ENCODE measurements around the gene APBA1. TPM values are rescaled to one million over a fixed set of nuclear protein-coding genes. Genes with fewer than 3 reads are reported as not detected.

Gene APBA1
- total RNA-seq (1 to 10 TPM in 1 of 2 experiments, under 1 TPM in 1; 0.47 to 1.4 TPM), total RNA-seq (0 to 5.0 (median 1.4) reads per million in 172 experiments)
- polyA plus RNA-seq (2013, experiment 1 of 2) = 1.1 TPM
- 1.0 TPM for polyA plus RNA-seq (2013, experiment 2 of 2)

DNA sequence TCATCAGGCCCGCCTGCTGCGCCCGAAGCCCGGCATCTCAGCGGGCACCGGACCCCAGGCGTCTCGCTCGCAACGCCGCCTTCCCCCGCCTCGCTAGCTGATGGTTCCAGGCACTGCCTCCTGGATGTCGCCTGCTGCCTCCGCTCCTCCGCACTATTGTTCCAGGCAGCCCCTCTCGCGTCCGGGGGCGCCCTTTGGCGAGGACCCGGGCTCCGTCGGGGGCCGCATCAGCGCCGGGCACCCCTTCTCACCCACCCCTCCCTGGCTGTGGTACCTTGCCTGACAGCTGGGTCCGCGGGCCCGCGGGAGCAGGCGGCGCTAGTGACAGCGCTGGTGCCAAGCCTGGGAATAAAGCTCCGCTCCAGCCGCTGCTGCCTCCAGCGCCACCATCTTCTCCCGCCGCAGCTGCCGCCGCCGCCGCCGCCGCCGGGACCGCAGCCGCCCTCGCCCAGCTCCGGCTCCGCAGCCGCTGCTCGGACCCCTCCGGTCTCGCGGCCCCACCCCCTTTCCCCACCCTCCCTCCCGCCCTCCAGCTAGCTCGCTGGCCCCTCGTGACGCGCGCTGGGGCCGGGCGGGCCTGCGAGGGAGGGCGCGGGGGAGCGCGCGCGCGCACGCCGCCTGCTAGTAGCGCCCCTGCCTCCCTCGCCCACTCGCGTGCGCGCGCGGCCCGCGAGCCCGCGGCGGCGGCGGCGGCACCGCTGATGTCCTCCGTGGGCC, at the start of gene APBA1:
Gene APBA1, minus strand, starts transcription at position 493 of the 717 bp plus-strand sequence.
- intact Hi-C loops (cut with DNase I, micrococcal nuclease) = loop anchor here (2.0 to 10.0 kb wide), 7 partner anchors 85 to 583 kb away; partner anchors contain the start of gene SMC5 (in 1 of the 2)
- H3K27ac Mint-ChIP-seq = no peak within 1 kb of the TSS
- no peaks in the 10 kb centered on the region for H3K9me3 Mint-ChIP-seq
- peaks cover 17% of the 10 kb centered on the region for H3K4me1 ChIP-seq (ENCODE audit: insufficient read depth, low read length)
- H3K4me3 ChIP-seq (ENCODE audit: low read length) = peak within 1 kb of the TSS; percentile 74
- no peaks in the 10 kb centered on the region for H3K36me3 Mint-ChIP-seq (ENCODE audit: low read depth)
- ATAC-seq (ENCODE audit: poor library complexity) = peak; percentile 52
- H3K27me3 ChIP-seq (ENCODE audit: control insufficient read depth in 1 of 2, insufficient read depth in 2 of 2, low read length in 2 of 2) = peaks cover 0 to 8% of the 10 kb centered on the region in 2 experiments
- H3K36me3 ChIP-seq (ENCODE audit: insufficient read depth, low read length) = no peaks in the 10 kb centered on the region
- H3K27ac ChIP-seq (ENCODE audit: low read depth in 1 of 2, low read length in 2 of 2) = no peak within 1 kb of the TSS
- no peaks in the 10 kb centered on the region for H3K9me3 ChIP-seq (ENCODE audit: control insufficient read depth in 1 of 2, insufficient read depth in 1 of 2, low read length in 2 of 2)
- H3K27me3 Mint-ChIP-seq = peaks cover 33% of the 10 kb centered on the region
- ChIA-PET CTCF (interaction anchor here (0.8 to 1.7 kb wide), 5 partner anchors 10 to 636 kb away, joined by 3 to 4 read pairs (median 3); partner anchors contain the start of genes FXN and PTAR1), POLR2A (interaction anchor here (0.7 to 1.9 kb wide), 2 partner anchors 86 to 88 kb away, joined by 3 to 8 read pairs; partner anchors contain the start of gene PTAR1)
- TF ChIP-seq, protein P1, sequence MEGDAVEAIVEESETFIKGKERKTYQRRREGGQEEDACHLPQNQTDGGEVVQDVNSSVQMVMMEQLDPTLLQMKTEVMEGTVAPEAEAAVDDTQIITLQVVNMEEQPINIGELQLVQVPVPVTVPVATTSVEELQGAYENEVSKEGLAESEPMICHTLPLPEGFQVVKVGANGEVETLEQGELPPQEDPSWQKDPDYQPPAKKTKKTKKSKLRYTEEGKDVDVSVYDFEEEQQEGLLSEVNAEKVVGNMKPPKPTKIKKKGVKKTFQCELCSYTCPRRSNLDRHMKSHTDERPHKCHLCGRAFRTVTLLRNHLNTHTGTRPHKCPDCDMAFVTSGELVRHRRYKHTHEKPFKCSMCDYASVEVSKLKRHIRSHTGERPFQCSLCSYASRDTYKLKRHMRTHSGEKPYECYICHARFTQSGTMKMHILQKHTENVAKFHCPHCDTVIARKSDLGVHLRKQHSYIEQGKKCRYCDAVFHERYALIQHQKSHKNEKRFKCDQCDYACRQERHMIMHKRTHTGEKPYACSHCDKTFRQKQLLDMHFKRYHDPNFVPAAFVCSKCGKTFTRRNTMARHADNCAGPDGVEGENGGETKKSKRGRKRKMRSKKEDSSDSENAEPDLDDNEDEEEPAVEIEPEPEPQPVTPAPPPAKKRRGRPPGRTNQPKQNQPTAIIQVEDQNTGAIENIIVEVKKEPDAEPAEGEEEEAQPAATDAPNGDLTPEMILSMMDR (IDR thresholded peaks at IDR 0.05) = no peak
- peak in 13 of 14 experiments; percentile 13 to 80 (median 36) for DNase-seq
- H3K4me1 Mint-ChIP-seq (ENCODE audit: low read depth) = peaks cover 20% of the 10 kb centered on the region
- H3K4me3 Mint-ChIP-seq = peak within 1 kb of the TSS; percentile 89

DNA sequence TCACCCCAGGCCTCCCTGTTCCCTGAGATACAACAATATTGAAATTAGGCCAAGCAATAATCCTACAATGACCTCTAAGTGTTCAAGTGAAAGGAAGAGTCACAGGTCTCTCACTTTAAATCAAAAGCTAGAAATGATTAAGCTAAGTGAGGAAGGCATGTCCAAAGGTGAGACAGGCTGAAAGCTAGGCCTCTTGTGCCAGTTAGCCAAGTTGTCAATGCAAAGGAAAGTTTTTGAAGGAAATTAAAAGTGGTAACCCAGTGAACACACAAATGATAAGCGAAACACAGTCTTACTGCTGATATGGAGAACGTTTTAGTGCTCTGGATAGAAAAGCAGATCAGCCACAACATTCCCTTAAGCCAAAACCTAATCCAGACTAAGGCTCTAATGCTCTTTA, 47.8 kb upstream of the APBA1 start:
- Histone ChIP-seq H3K27ac (ENCODE audit: low read depth in 1 of 2, low read length in 2 of 2) (no peak overlapping the region), H3K9me3 (ENCODE audit: control insufficient read depth in 1 of 2, insufficient read depth in 1 of 2, low read length in 2 of 2) (no peaks in the 10 kb centered on the region), H3K4me3 (ENCODE audit: low read length) (no peak overlapping the region), H3K27me3 (ENCODE audit: control insufficient read depth in 1 of 2, insufficient read depth in 2 of 2, low read length in 2 of 2) (no peaks in the 10 kb centered on the region), H3K4me1 (ENCODE audit: insufficient read depth, low read length) (no peaks in the 10 kb centered on the region), H3K36me3 (ENCODE audit: insufficient read depth, low read length) (peaks cover 44% of the 10 kb centered on the region)
- TF ChIP-seq, protein P1 (IDR thresholded peaks at IDR 0.05) = no peak
- intact Hi-C loops (cut with DNase I, micrococcal nuclease) = loop anchor here in 1 of 2 experiments (10.0 kb wide), 1 partner anchor 65 kb away; no protein-coding TSS in a partner anchor
- Mint-ChIP-seq H3K27me3 (no peaks in the 10 kb centered on the region), H3K4me1 (ENCODE audit: low read depth) (no peaks in the 10 kb centered on the region), H3K27ac (no peak overlapping the region), H3K9me3 (no peaks in the 10 kb centered on the region), H3K4me3 (no peak overlapping the region), H3K36me3 (ENCODE audit: low read depth) (peaks cover 87% of the 10 kb centered on the region)
- DNase-seq (no peak), ATAC-seq (ENCODE audit: poor library complexity) (no peak)
- ChIA-PET CTCF (no interaction called here), POLR2A (no interaction called here)

GRCh38 chr9:69719367-69719766, 47.2 kb upstream of the APBA1 start:
- no peak overlapping the region for H3K4me3 Mint-ChIP-seq
- no peak overlapping the region for H3K27ac ChIP-seq (ENCODE audit: low read depth in 1 of 2, low read length in 2 of 2)
- no peaks in the 10 kb centered on the region for H3K9me3 Mint-ChIP-seq
- TF ChIP-seq, protein P1 (IDR thresholded peaks at IDR 0.05) = no peak
- ATAC-seq (ENCODE audit: poor library complexity) (no peak), DNase-seq (no peak)
- peaks cover 44% of the 10 kb centered on the region for H3K36me3 ChIP-seq (ENCODE audit: insufficient read depth, low read length)
- H3K27me3 ChIP-seq (ENCODE audit: control insufficient read depth in 1 of 2, insufficient read depth in 2 of 2, low read length in 2 of 2) = no peaks in the 10 kb centered on the region
- no peaks in the 10 kb centered on the region for H3K27me3 Mint-ChIP-seq
- intact Hi-C loops (cut with DNase I, micrococcal nuclease) = loop anchor here in 1 of 2 experiments (10.0 kb wide), 1 partner anchor 65 kb away; no protein-coding TSS in a partner anchor
- CTCF ChIA-PET = no interaction called here
- H3K4me3 ChIP-seq (ENCODE audit: low read length) = no peak overlapping the region
- POLR2A ChIA-PET = no interaction called here
- H3K9me3 ChIP-seq (ENCODE audit: control insufficient read depth in 1 of 2, insufficient read depth in 1 of 2, low read length in 2 of 2) = no peaks in the 10 kb centered on the region
- no peaks in the 10 kb centered on the region for H3K4me1 Mint-ChIP-seq (ENCODE audit: low read depth)
- H3K4me1 ChIP-seq (ENCODE audit: insufficient read depth, low read length) = no peaks in the 10 kb centered on the region
- no peak overlapping the region for H3K27ac Mint-ChIP-seq
- H3K36me3 Mint-ChIP-seq (ENCODE audit: low read depth) = peaks cover 87% of the 10 kb centered on the region

Measured in CD4-positive, alpha-beta T cell (primary cell).